ENCODE data around the gene DPYD.

Gene DPYD

DNA sequence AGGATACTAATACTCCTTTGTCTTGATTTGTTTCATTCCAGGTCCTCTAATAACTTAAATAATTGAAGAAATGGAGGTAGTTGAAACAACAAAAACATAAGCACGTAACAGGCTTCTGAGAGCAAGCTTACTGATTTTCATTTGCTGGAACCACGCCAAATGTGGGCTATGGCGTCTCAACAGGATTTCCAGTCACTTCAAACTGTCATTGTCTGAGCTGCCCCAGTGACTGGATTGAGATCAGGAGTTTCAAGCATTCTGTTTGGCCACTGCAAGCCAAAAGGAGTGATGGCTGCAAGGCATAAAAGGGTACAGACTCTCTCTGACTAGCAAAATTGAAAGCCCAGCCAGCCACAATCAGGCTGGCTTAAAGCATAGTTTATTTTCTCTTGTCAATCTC is 289.9 kb downstream of the DPYD start:
- no peak overlapping the region for H2AFZ ChIP-seq (ENCODE audit: low read depth, low read length, severe bottlenecking)
- no peaks in the 10 kb centered on the region for H3K79me2 ChIP-seq (ENCODE audit: insufficient read depth, low read length)
- TF ChIP-seq CTCF (IDR thresholded peaks at IDR 0.05; ENCODE audit: insufficient read depth, low read length, poor library complexity, severe bottlenecking) (no peak), EZH2phosphoT487 (conservative IDR thresholded peaks at IDR 0.05; ENCODE audit: low read length) (no peak)
- no peaks in the 10 kb centered on the region for H3K36me3 ChIP-seq (ENCODE audit: low read length)
- no peaks in the 10 kb centered on the region for H3K9me3 ChIP-seq (ENCODE audit: insufficient read depth, low read length)
- no peaks in the 10 kb centered on the region for H4K20me1 ChIP-seq (ENCODE audit: low read depth, low read length)
- H3K9ac ChIP-seq (ENCODE audit: low read length) = no peak overlapping the region
- no peaks in the 10 kb centered on the region for H3F3A ChIP-seq (ENCODE audit: insufficient read depth)
- no peaks in the 10 kb centered on the region for H3K27me3 ChIP-seq (ENCODE audit: low read length)
- H3K4me2 ChIP-seq (ENCODE audit: low read depth, low read length, poor library complexity, severe bottlenecking) = no peak overlapping the region
- H3K27ac ChIP-seq (ENCODE audit: low read depth, low read length) = no peak overlapping the region
- H3K9me2 ChIP-seq (replicated peaks; ENCODE audit: insufficient read depth, low read length) = no peaks in the 10 kb centered on the region
- H3K4me3 ChIP-seq (ENCODE audit: insufficient read depth, low read length, poor library complexity, severe bottlenecking) = no peak overlapping the region

DNA sequence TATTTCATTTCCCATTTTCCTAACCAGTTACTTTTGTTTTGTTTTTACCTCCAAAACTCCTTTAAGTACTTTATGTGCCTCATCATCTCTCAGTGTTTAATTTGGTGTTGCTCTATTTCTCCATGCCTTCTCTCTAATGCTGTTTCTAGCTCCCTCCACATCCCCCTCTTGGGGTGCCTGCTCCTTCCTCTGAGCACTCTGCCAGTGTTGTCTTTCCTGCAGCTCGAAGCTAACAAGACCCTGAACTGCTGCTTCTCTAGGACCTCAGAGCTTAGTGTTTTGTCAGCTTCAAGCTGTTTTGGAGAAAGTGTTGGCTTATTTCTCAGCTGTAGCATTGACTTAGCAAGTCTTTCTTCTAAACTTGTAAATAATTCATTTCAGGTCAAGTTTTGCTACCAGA is 290.6 kb downstream of the DPYD start:
- no peaks in the 10 kb centered on the region for H3K9me2 ChIP-seq (replicated peaks; ENCODE audit: insufficient read depth, low read length)
- no peaks in the 10 kb centered on the region for H3F3A ChIP-seq (ENCODE audit: insufficient read depth)
- H3K4me3 ChIP-seq (ENCODE audit: insufficient read depth, low read length, poor library complexity, severe bottlenecking) = no peak overlapping the region
- TF ChIP-seq EZH2phosphoT487 (conservative IDR thresholded peaks at IDR 0.05; ENCODE audit: low read length) (no peak), CTCF (IDR thresholded peaks at IDR 0.05; ENCODE audit: insufficient read depth, low read length, poor library complexity, severe bottlenecking) (no peak)
- no peaks in the 10 kb centered on the region for H3K9me3 ChIP-seq (ENCODE audit: insufficient read depth, low read length)
- no peak overlapping the region for H3K4me2 ChIP-seq (ENCODE audit: low read depth, low read length, poor library complexity, severe bottlenecking)
- H3K27ac ChIP-seq (ENCODE audit: low read depth, low read length) = no peak overlapping the region
- no peak overlapping the region for H2AFZ ChIP-seq (ENCODE audit: low read depth, low read length, severe bottlenecking)
- no peaks in the 10 kb centered on the region for H4K20me1 ChIP-seq (ENCODE audit: low read depth, low read length)
- H3K27me3 ChIP-seq (ENCODE audit: low read length) = no peaks in the 10 kb centered on the region
- no peak overlapping the region for H3K9ac ChIP-seq (ENCODE audit: low read length)
- no peaks in the 10 kb centered on the region for H3K36me3 ChIP-seq (ENCODE audit: low read length)
- H3K79me2 ChIP-seq (ENCODE audit: insufficient read depth, low read length) = no peaks in the 10 kb centered on the region

- no peaks in the 10 kb centered on the region for H3K9me3 ChIP-seq (ENCODE audit: insufficient read depth, low read length)
Measured at GRCh38 chr1:97623220-97623619, 297.6 kb downstream of the DPYD start.

More at GRCh38 chr1:97623220-97623619, 297.6 kb downstream of the DPYD start:
- H3K79me2 ChIP-seq (ENCODE audit: insufficient read depth, low read length) = no peaks in the 10 kb centered on the region
- H3K27me3 ChIP-seq (ENCODE audit: low read length) = no peaks in the 10 kb centered on the region
- H2AFZ ChIP-seq (ENCODE audit: low read depth, low read length, severe bottlenecking) = no peak overlapping the region
- no peak overlapping the region for H3K4me2 ChIP-seq (ENCODE audit: low read depth, low read length, poor library complexity, severe bottlenecking)
- H3K4me3 ChIP-seq (ENCODE audit: insufficient read depth, low read length, poor library complexity, severe bottlenecking) = no peak overlapping the region
- no peaks in the 10 kb centered on the region for H3K9me2 ChIP-seq (replicated peaks; ENCODE audit: insufficient read depth, low read length)
- H3F3A ChIP-seq (ENCODE audit: insufficient read depth) = no peaks in the 10 kb centered on the region
- H3K36me3 ChIP-seq (ENCODE audit: low read length) = no peaks in the 10 kb centered on the region
- H3K9ac ChIP-seq (ENCODE audit: low read length) = no peak overlapping the region
- no peak for TF ChIP-seq EZH2phosphoT487 (conservative IDR thresholded peaks at IDR 0.05; ENCODE audit: low read length)
- no peak for TF ChIP-seq CTCF (IDR thresholded peaks at IDR 0.05; ENCODE audit: insufficient read depth, low read length, poor library complexity, severe bottlenecking)
- no peaks in the 10 kb centered on the region for H4K20me1 ChIP-seq (ENCODE audit: low read depth, low read length)
- no peak overlapping the region for H3K27ac ChIP-seq (ENCODE audit: low read depth, low read length)

Data from SU-DHL-6 (cell line).